DOHH2 (cell line): ENCODE data around the gene TFDP1.

ENCODE experiments used
- H3F3A ChIP-seq: fragments of 200-600 bp; sonication (generic), shearing (Covaris generic); 2 replicates; pipeline ENCODE4 v1.6.0; 2016; ENCODE audit warnings: antibody characterized with exemption, mild to moderate bottlenecking; ENCODE audit not compliant: control insufficient read depth, insufficient read depth
- H3K27ac ChIP-seq: fragments of 200-600 bp; sonication (generic); 2 replicates; pipeline ENCODE4 v1.5.1; 2014; ENCODE audit warnings: low read depth, mild to moderate bottlenecking, low read length, moderate library complexity
- H3K27me3 ChIP-seq: fragments of 200-600 bp; sonication (generic); 2 replicates; pipeline ENCODE4 v1.6.1; 2014; ENCODE audit warnings: mild to moderate bottlenecking, low read length, mixed read lengths; ENCODE audit not compliant: control insufficient read depth
- H3K36me3 ChIP-seq: fragments of 200-600 bp; sonication (generic); 2 replicates; pipeline ENCODE4 v1.6.1; 2014; ENCODE audit warnings: mild to moderate bottlenecking, low read length, moderate library complexity, mixed read lengths; ENCODE audit not compliant: control insufficient read depth
- H3K4me1 ChIP-seq: fragments of 200-600 bp; sonication (generic); 2 replicates; pipeline ENCODE4 v1.6.1; 2014; ENCODE audit warnings: mild to moderate bottlenecking, low read length, mixed read lengths; ENCODE audit not compliant: control insufficient read depth
- H3K4me2 ChIP-seq: fragments of 200-600 bp; sonication (generic); 2 replicates; pipeline ENCODE4 v1.6.0; 2014; ENCODE audit warnings: mild to moderate bottlenecking, low read length, moderate library complexity
- H3K4me3 ChIP-seq: fragments of 200-600 bp; sonication (generic); 2 replicates; pipeline ENCODE4 v1.5.1; 2014; ENCODE audit warnings: mild to moderate bottlenecking, low read length, mixed read lengths
- H3K79me2 ChIP-seq: fragments of 200-600 bp; sonication (generic); 2 replicates; pipeline ENCODE4 v1.6.1; 2014; ENCODE audit warnings: mild to moderate bottlenecking, low read length, mixed read lengths; ENCODE audit not compliant: control insufficient read depth
- H3K9me2 ChIP-seq: fragments of 200-600 bp; sonication (generic); replicated peaks from 2 replicates; pipeline ENCODE4 v1.6.1; 2014; ENCODE audit warnings: mild to moderate bottlenecking, low read length, mixed read lengths; ENCODE audit not compliant: control insufficient read depth
- H3K9me3 ChIP-seq: fragments of 200-600 bp; sonication (generic); 2 replicates; pipeline ENCODE4 v1.6.1; 2014; ENCODE audit warnings: antibody characterized with exemption, low read length, mixed read lengths; ENCODE audit not compliant: control insufficient read depth, insufficient read depth
- H4K20me1 ChIP-seq: fragments of 200-600 bp; sonication (generic); 2 replicates; pipeline ENCODE4 v1.6.0; 2014; ENCODE audit warnings: low read depth, mild to moderate bottlenecking, antibody characterized with exemption, low read length, moderate library complexity; ENCODE audit not compliant: control insufficient read depth, insufficient read depth
- EZH2phosphoT487 ChIP-seq: fragments of 200-600 bp; sonication (generic); IDR thresholded peaks from 2 replicates; pipeline ENCODE4 v1.6.1; 2017; ENCODE audit warnings: borderline replicate concordance, mild to moderate bottlenecking, antibody characterized with exemption, low read length, moderate library complexity, mixed read lengths
- TF ChIP-seq, protein P1 (sequence below): fragments of 200-600 bp; sonication (generic); IDR thresholded peaks from one replicate; pipeline ENCODE4 v1.5.1; 2014; ENCODE audit warnings: antibody characterized with exemption, mild to moderate bottlenecking, low read depth, low read length; ENCODE audit not compliant: poor library complexity, severe bottlenecking

TFDP1 gene

DNA sequence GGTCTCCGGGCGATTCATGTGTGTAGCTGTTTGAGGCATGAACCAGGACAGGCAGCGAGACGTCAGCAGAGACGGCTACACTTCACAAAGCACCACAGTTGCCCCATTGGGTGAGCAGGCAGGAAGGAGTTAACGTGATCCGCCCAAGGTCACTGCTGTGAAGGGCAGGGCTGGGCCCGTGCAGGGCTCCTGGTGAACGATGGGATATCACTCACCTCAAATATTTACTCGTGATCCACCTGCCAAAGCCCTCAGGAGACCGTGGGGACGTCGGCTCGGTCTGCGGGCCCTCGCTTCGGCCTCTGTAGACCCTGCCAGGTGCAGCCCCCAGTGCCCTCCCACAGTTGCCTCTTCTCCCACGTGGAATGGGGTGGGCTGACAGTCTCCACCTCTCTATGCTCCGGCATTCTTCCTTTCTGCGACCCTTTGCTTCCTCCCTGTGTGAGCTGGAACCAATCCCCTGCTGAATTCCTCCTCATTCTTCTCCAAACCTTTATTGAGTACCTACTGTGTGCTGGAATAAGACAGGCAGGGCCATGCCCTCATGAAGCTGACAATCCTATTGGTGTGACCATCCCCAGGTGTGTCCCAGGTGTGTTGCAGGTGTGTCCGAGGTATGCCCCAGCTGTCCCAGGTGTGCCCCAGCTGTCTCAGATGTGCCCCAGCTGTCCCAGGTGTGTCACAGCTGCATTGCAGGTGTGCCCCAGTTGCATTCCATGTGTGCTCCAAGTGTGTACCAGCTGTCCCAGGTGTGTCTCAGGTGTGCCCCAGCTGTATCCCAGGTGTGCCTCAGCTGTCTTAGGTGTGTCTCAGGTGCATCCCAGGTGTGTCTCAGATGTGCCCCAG, 80.4 kb downstream of the TFDP1 start:
- Histone ChIP-seq H3K27me3 (0 out of 2 replicates have a peak, but pooled peaks cover 2% of the 10 kb centered on the region), H3F3A (no peaks in the 10 kb centered on the region), H3K36me3 (no peaks in the 10 kb centered on the region), H3K4me1 (no peaks in the 10 kb centered on the region), H3K4me2 (no peak overlapping the region), H3K79me2 (no peaks in the 10 kb centered on the region), H3K4me3 (no peak overlapping the region), H3K27ac (no peak overlapping the region), H4K20me1 (no peaks in the 10 kb centered on the region), H3K9me3 (peaks cover 13% of the 10 kb centered on the region; the same call in 1 of the 2 replicates), H3K9me2 (no peaks in the 10 kb centered on the region)
- TF ChIP-seq, protein P1, sequence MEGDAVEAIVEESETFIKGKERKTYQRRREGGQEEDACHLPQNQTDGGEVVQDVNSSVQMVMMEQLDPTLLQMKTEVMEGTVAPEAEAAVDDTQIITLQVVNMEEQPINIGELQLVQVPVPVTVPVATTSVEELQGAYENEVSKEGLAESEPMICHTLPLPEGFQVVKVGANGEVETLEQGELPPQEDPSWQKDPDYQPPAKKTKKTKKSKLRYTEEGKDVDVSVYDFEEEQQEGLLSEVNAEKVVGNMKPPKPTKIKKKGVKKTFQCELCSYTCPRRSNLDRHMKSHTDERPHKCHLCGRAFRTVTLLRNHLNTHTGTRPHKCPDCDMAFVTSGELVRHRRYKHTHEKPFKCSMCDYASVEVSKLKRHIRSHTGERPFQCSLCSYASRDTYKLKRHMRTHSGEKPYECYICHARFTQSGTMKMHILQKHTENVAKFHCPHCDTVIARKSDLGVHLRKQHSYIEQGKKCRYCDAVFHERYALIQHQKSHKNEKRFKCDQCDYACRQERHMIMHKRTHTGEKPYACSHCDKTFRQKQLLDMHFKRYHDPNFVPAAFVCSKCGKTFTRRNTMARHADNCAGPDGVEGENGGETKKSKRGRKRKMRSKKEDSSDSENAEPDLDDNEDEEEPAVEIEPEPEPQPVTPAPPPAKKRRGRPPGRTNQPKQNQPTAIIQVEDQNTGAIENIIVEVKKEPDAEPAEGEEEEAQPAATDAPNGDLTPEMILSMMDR, result no peak

DNA sequence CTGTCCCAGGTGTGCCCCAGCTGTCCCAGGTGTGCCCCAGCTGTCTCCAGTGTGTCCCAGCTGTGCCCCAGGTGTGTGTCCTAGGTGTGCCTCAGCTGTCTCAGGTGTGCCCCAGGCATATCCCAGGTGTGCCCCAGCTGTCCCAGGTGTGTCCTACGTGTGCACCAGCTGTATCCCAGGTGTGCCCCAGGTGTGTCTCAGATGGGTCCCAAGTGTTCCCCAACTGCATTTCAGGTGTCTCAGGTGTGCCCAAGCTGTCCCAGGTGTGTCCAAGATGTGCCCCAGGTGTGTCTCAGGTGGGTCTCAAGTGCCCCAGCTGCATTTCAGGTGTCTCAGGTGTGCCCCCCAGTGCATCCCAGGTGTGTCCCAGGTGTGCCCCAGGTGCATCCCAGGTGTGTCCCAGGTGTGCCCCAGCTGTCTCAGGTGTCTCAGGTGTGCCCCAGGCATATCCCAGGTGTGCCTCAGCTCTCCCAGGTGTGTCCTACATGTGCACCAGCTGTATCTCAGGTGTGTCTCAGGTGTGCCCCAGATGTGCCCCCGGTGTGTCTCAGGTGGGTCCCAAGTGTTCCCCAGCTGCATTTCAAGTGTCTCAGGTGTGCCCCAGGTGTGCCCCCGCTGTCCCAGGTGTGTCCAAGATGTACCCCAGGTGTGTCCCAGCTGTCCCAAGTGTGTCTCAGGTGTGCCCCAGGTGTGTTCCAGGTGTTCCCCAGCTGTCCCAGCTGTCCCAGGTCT, 81.2 kb downstream of the TFDP1 start:
- no peaks in the 10 kb centered on the region for H3K79me2 ChIP-seq
- TF ChIP-seq EZH2phosphoT487, result no peak
- TF ChIP-seq, protein P1, result no peak
- no peak overlapping the region for H3K27ac ChIP-seq
- no peak overlapping the region for H3K4me2 ChIP-seq
- peaks cover 13% of the 10 kb centered on the region; the same call in 1 of the 2 replicates for H3K9me3 ChIP-seq
- no peak overlapping the region for H3K4me3 ChIP-seq
- H3F3A ChIP-seq, result no peaks in the 10 kb centered on the region
- no peaks in the 10 kb centered on the region for H3K36me3 ChIP-seq
- H3K27me3 ChIP-seq, result 0 out of 2 replicates have a peak, but pooled peaks cover 2% of the 10 kb centered on the region
- no peaks in the 10 kb centered on the region for H3K9me2 ChIP-seq
- no peaks in the 10 kb centered on the region for H4K20me1 ChIP-seq
- H3K4me1 ChIP-seq, result no peaks in the 10 kb centered on the region

DNA sequence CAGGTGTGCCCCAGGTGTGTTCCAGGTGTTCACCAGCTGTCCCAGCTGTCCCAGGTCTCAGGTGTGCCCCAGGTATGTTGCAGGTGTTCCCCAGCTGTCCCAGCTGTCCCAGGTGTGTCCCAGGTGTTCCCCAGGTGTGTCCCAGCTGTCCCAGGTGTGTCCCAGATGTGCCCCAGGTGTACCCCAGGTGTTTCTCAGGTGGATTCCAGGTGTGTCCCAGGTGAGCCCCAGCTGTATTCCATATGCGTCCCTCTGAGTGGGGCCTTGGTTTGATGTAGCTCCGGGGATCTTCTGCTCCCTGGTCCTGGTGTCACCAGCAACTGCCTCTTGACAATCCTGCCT, 81.7 kb downstream of the TFDP1 start:
- Histone ChIP-seq H3K27me3 (0 out of 2 replicates have a peak, but pooled peaks cover 2% of the 10 kb centered on the region), H3K79me2 (no peaks in the 10 kb centered on the region), H3K27ac (no peak overlapping the region), H3K36me3 (no peaks in the 10 kb centered on the region), H3K4me3 (no peak overlapping the region), H3K4me1 (no peaks in the 10 kb centered on the region), H3F3A (no peaks in the 10 kb centered on the region), H3K9me3 (peaks cover 13% of the 10 kb centered on the region; the same call in 1 of the 2 replicates), H4K20me1 (no peaks in the 10 kb centered on the region), H3K9me2 (no peaks in the 10 kb centered on the region), H3K4me2 (no peak overlapping the region)
- TF ChIP-seq, protein P1, result no peak
- no peak for TF ChIP-seq EZH2phosphoT487
